GM12872 (cell line): ENCODE measurements around the gene TBX6.

Experiments
- CTCF ChIP-seq: IDR thresholded peaks from 3 replicates; pipeline ENCODE4 v1.5.1; 2011; ENCODE audit warnings: low read depth, mild to moderate bottlenecking, low read length, moderate library complexity; ENCODE audit not compliant: insufficient read depth

The TBX6 gene

GRCh38 chr16:30083216-30084055, 8.3 kb downstream of the TBX6 start:
- no peak for TF ChIP-seq CTCF

- no peak for TF ChIP-seq CTCF
These were observed 9.1 kb downstream of the TBX6 start for GRCh38 chr16:30082545-30083090.

DNA sequence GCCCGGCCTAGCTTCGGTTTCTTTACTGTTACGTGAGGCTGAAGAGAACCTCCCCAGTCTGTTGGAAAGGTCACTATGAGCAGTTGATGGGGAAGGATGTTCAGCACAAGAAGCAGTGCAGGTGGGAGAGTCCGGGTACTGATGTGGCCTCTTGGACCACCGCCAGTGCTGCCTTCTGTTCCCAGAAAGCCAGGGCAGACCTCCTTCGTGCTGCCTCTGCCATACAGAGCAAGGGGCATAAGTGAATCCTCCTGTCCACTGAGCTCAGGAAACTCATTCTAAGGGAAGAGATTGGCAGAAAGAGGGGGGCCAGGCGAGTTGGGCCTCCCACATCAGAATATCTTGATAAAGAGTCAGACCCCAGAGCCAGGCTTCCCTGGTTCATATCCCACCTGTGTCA, 12.2 kb downstream of the TBX6 start:
- TF ChIP-seq CTCF: no peak

DNA sequence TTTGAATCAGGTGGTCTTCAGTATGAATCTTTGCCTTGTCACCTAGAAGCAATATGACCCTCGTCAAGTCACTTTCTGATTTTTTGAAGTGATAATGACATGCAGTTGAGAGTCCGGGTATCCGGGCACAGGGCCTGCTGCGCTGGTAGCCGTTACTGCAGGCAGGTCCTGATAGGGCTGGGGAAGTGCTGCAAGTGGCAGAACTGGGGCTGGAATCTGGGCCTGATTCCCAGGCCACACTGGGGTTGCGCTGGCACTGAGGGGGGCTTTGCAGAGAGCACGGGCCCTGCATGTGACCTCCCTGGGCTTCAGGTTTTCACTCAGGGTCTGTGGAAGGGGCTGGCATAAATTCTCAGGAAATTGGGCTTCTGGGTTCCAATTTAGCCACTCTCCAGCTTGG, 13.0 kb downstream of the TBX6 start:
- TF ChIP-seq CTCF: no peak

- no peak for TF ChIP-seq CTCF
These were observed 14.1 kb downstream of the TBX6 start for GRCh38 chr16:30077656-30078055.

GRCh38 chr16:30076276-30076791, 15.4 kb downstream of the TBX6 start:
- TF ChIP-seq CTCF: no peak

GRCh38 chr16:30075503-30076275, 16.0 kb downstream of the TBX6 start, which contains the start of gene PPP4C:
Gene PPP4C, plus strand, starts transcription at chr16:30075994. Its CDS starts 384 bp downstream, at chr16:30076378.
- TF ChIP-seq CTCF: no peak
